GM12878 (cell line): ENCODE data around the gene GALNTL6. TPM values are rescaled to one million over a fixed set of nuclear protein-coding genes. Genes with fewer than 3 reads are reported as not detected.

Experiments
- ATAC-seq: fragments of 200-7000 bp; cut with Tn5 transposase; 3 replicates; pipeline ENCODE4 v1.9.1; 2020; ENCODE audit warnings: mild to moderate bottlenecking, moderate library complexity
- BruUV-seq: library from RNA; stranded (reverse); fragments of 400-500 nt; replicated peaks from 2 replicates; lab custom pipeline; 2021; lab: Mats Ljungman, UMichigan
- CTCF ChIA-PET: fragments of 300-600 bp; sonication (Branson Sonifier 250); formaldehyde crosslinking; extraction: SDS; loops from one replicate; lab custom pipeline; 2021; ENCODE audit warnings: inconsistent platforms; lab: Yijun Ruan, JAX
- POLR2A ChIA-PET: fragments of 350-600 bp; formaldehyde crosslinking; extraction: SDS; loops from one replicate; lab custom pipeline; 2021; ENCODE audit warnings: inconsistent platforms; lab: Charles Lee
- RAD21 ChIA-PET: fragments of 300-600 bp; sonication (Branson Sonifier 250); formaldehyde crosslinking; loops from one replicate; lab custom pipeline; 2023; ENCODE audit warnings: antibody characterized with exemption; ENCODE audit not compliant: unreplicated experiment; lab: Charles Lee
- SMC1A ChIA-PET: fragments of 300-600 bp; sonication (Branson Sonifier 250); formaldehyde crosslinking; loops from one replicate; lab custom pipeline; 2023; ENCODE audit not compliant: unreplicated experiment, uncharacterized antibody; lab: Charles Lee
- DNase-seq: peaks from one replicate; pipeline ENCODE4 v3.0.0-alpha.2; 2011; ENCODE audit warnings: low read depth, low spot score
- FAIRE-seq: peaks from 3 replicates; lab custom pipeline; 2011; peaks lifted over from hg19 to GRCh38; lab: Jason Lieb, UNC
- H2AFZ ChIP-seq: 2 replicates; pipeline ENCODE4 v1.6.0; 2011; ENCODE audit warnings: low read depth, low read length, control low read depth; ENCODE audit not compliant: control insufficient read depth
- H3K27ac ChIP-seq: 2 replicates; pipeline ENCODE4 v1.5.1; 2011; ENCODE audit warnings: control low read depth; ENCODE audit not compliant: control insufficient read depth, insufficient read depth
- H3K27me3 ChIP-seq, 2 experiments: replicated peaks in 1 of 2; 2 replicates each; pipeline versions ENCODE4 v1.6.0 to v1.6.1; 2011; ENCODE audit warnings: low read length in 1 of 2; ENCODE audit not compliant: control insufficient read depth in 2 of 2, insufficient read depth in 2 of 2
- H3K36me3 ChIP-seq, 2 experiments: 2 replicates each; pipeline ENCODE4 v1.5.1; 2011; ENCODE audit warnings: low read length in 1 of 2; ENCODE audit not compliant: control insufficient read depth in 2 of 2, insufficient read depth in 2 of 2
- H3K4me1 ChIP-seq: 2 replicates; pipeline ENCODE4 v1.6.1; 2011; ENCODE audit warnings: mild to moderate bottlenecking, low read length, moderate library complexity, mixed read lengths; ENCODE audit not compliant: control insufficient read depth, insufficient read depth
- H3K4me2 ChIP-seq: 2 replicates; pipeline ENCODE4 v1.6.0; 2011; ENCODE audit warnings: control low read depth; ENCODE audit not compliant: control insufficient read depth, insufficient read depth
- H3K4me3 ChIP-seq: fragments of 200-600 bp; sonication (generic); 2 replicates; pipeline ENCODE4 v1.5.1; 2016
- H3K79me2 ChIP-seq: 2 replicates; pipeline ENCODE4 v1.6.0; 2011; ENCODE audit warnings: low read length; ENCODE audit not compliant: control insufficient read depth, insufficient read depth
- H3K9ac ChIP-seq: 2 replicates; pipeline ENCODE4 v1.8.0; 2011; ENCODE audit warnings: low read length, control low read depth, mixed read lengths; ENCODE audit not compliant: control insufficient read depth, insufficient read depth
- H3K9me3 ChIP-seq: replicated peaks from 3 replicates; pipeline ENCODE4 v1.5.1; 2011; ENCODE audit warnings: mild to moderate bottlenecking, low read length; ENCODE audit not compliant: control insufficient read depth, insufficient read depth
- H4K20me1 ChIP-seq: 2 replicates; pipeline ENCODE4 v1.6.0; 2011; ENCODE audit not compliant: control insufficient read depth, insufficient read depth
- CREM ChIP-seq: IDR thresholded peaks from 2 replicates; pipeline ENCODE4 v1.6.1; 2014; ENCODE audit warnings: antibody characterized with exemption, low read depth
- ETV6 ChIP-seq, 2 experiments: fragments of 450-650 bp in 1 of 2; IDR thresholded peaks in 1 of 2; conservative IDR thresholded peaks in 1 of 2; 2 replicates each; pipeline ENCODE4 v1.6.1; 2014; ENCODE audit warnings: antibody characterized with exemption in 1 of 2, borderline replicate concordance in 1 of 2, low read depth in 1 of 2, mild to moderate bottlenecking in 1 of 2, moderate library complexity in 1 of 2
- HDAC6 ChIP-seq: fragments of 200-600 bp; sonication (generic); IDR thresholded peaks from one replicate; pipeline ENCODE4 v1.8.0; 2017; ENCODE audit warnings: antibody characterized with exemption; ENCODE audit not compliant: unreplicated experiment
- MEF2A ChIP-seq: IDR thresholded peaks from 2 replicates; pipeline ENCODE4 v1.6.1; 2011; ENCODE audit warnings: low read depth, mild to moderate bottlenecking, low read length, moderate library complexity; ENCODE audit not compliant: insufficient read depth
- PRDM15 ChIP-seq: fragments of 450-650 bp; formaldehyde crosslinking; IDR thresholded peaks from 2 replicates; pipeline ENCODE4 v1.4.0; 2020; ENCODE audit warnings: mild to moderate bottlenecking, moderate library complexity
- SMARCA5 ChIP-seq: fragments of 450-650 bp; IDR thresholded peaks from 2 replicates; pipeline ENCODE4 v1.6.1; 2017; ENCODE audit warnings: mild to moderate bottlenecking
- ZBTB11 ChIP-seq: fragments of 450-650 bp; formaldehyde crosslinking; IDR thresholded peaks from 2 replicates; pipeline ENCODE4 v1.5.0; 2022; ENCODE audit warnings: mild to moderate bottlenecking, missing genetic modification characterization
- ZNF274 ChIP-seq: IDR thresholded peaks from one replicate; pipeline ENCODE4 v1.8.0; 2011; ENCODE audit not compliant: insufficient read length, insufficient read depth
- in situ Hi-C: fragments of 300-500 bp; cut with MboI; formaldehyde crosslinking; loops from 9 replicates; pipeline ENCODE4 v1.14.3; 2018; ENCODE audit warnings: mixed read lengths
- intact Hi-C: fragments of 100-400 bp; cut with micrococcal nuclease; formaldehyde crosslinking; loops from one replicate; pipeline ENCODE4 v1.14.2; 2022; ENCODE audit not compliant: unreplicated experiment
- polyA plus RNA-seq, 11 experiments: library from polyadenylated mRNA; depleted of rRNA in 4 of 11; unstranded in 6 of 11; stranded (reverse) in 5 of 11; fragments of >200 nt; fragmentation: Nextera tagmentation in 4 of 11; fragmentation: Illumina TruSeq in 1 of 11; extraction: Ambion mirVana in 4 of 11; extraction: Trizol in 1 of 11; gene quantifications; 1 replicate in 1 of 11; 2 replicates in 10 of 11; pipeline versions ENCODE4 v1.2.1 to v1.2.3, GENCODE V29; 2011 to 2016; ENCODE audit warnings: inconsistent platforms in 2 of 11, missing spikeins in 2 of 11, low read depth in 1 of 11
- total RNA-seq, 4 experiments: library from RNA; depleted of rRNA in 3 of 4; stranded (reverse); fragments of >200 nt in 3 of 4; fragmentation: Illumina TruSeq in 1 of 4; extraction: Trizol in 1 of 4; gene quantifications; 2 replicates each; pipeline versions ENCODE4 v1.2.1 to v1.2.3, GENCODE V29; 2013 to 2021
- TF ChIP-seq, protein P1 (sequence below): IDR thresholded peaks from 2 replicates; pipeline ENCODE4 v1.6.1; 2012; ENCODE audit warnings: mild to moderate bottlenecking, low read depth, low read length

GALNTL6 gene
- total and polyA plus RNA-seq, 10 of the 15 experiments (the other 5 are each of a cell fraction or from before 2014, with no cell fraction given): 0.01 to 0.29 TPM; not detected in 8

- H3K27ac ChIP-seq: no peak overlapping the region
- SMC1A ChIA-PET: no interaction called here
- no peaks in the 10 kb centered on the region for H3K4me1 ChIP-seq
- intact Hi-C loops (no loop called here), in situ Hi-C loops (no loop called here)
- no peak overlapping the region for H3K9ac ChIP-seq
- H3K4me2 ChIP-seq: no peak overlapping the region
- H2AFZ ChIP-seq: no peak overlapping the region
- no peaks in the 10 kb centered on the region for H3K36me3 ChIP-seq
- H3K79me2 ChIP-seq: no peaks in the 10 kb centered on the region
- BruUV-seq: no TSS peak
- H3K9me3 ChIP-seq: no peaks in the 10 kb centered on the region
- H4K20me1 ChIP-seq: no peaks in the 10 kb centered on the region
- no peak for TF ChIP-seq ZNF274
- TF ChIP-seq MEF2A: no peak
- no peak for TF ChIP-seq SMARCA5
- TF ChIP-seq, protein P1, sequence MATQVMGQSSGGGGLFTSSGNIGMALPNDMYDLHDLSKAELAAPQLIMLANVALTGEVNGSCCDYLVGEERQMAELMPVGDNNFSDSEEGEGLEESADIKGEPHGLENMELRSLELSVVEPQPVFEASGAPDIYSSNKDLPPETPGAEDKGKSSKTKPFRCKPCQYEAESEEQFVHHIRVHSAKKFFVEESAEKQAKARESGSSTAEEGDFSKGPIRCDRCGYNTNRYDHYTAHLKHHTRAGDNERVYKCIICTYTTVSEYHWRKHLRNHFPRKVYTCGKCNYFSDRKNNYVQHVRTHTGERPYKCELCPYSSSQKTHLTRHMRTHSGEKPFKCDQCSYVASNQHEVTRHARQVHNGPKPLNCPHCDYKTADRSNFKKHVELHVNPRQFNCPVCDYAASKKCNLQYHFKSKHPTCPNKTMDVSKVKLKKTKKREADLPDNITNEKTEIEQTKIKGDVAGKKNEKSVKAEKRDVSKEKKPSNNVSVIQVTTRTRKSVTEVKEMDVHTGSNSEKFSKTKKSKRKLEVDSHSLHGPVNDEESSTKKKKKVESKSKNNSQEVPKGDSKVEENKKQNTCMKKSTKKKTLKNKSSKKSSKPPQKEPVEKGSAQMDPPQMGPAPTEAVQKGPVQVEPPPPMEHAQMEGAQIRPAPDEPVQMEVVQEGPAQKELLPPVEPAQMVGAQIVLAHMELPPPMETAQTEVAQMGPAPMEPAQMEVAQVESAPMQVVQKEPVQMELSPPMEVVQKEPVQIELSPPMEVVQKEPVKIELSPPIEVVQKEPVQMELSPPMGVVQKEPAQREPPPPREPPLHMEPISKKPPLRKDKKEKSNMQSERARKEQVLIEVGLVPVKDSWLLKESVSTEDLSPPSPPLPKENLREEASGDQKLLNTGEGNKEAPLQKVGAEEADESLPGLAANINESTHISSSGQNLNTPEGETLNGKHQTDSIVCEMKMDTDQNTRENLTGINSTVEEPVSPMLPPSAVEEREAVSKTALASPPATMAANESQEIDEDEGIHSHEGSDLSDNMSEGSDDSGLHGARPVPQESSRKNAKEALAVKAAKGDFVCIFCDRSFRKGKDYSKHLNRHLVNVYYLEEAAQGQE: no peak
- no peak for TF ChIP-seq PRDM15 (CRISPR knock-in tag)
- no peak for TF ChIP-seq CREM
- TF ChIP-seq ETV6 (conservative IDR thresholded peaks at IDR 0.05 in 1 of 2, IDR thresholded peaks at IDR 0.05 in 1 of 2; ENCODE audit: borderline replicate concordance in 1 of 2, low read depth in 1 of 2): no peak
- no peak for TF ChIP-seq HDAC6
- no peak for TF ChIP-seq ZBTB11 (CRISPR knock-in tag)
- CTCF ChIA-PET: interaction anchor here (1.0 kb wide), 1 partner anchor 19 kb away, joined by 3 read pairs; no protein-coding TSS in a partner anchor
- RAD21 ChIA-PET: no interaction called here
- H3K27me3 ChIP-seq: no peaks in the 10 kb centered on the region
- no peak overlapping the region for H3K4me3 ChIP-seq
- no peak for FAIRE-seq
- no peak for DNase-seq
- no peak for ATAC-seq
- POLR2A ChIA-PET: no interaction called here
Observed at GRCh38 chr4:172287117-172287516, 473.9 kb downstream of the GALNTL6 start.
